GF-D8 (cell line): ENCODE measurements around the gene RBM26.
A peak's percentile ranks its signal among the peaks of the same experiment; 100 is the strongest.
"Not testable (repeated sequence)": the region's sequence is repeated elsewhere in the genome, so short reads cannot be mapped to it uniquely, and the experiment has no call there.

ENCODE experiments used
- DNase-seq: peaks from one replicate; lab custom pipeline; 2025; lab: John Stamatoyannopoulos, UW

Gene RBM26

DNA sequence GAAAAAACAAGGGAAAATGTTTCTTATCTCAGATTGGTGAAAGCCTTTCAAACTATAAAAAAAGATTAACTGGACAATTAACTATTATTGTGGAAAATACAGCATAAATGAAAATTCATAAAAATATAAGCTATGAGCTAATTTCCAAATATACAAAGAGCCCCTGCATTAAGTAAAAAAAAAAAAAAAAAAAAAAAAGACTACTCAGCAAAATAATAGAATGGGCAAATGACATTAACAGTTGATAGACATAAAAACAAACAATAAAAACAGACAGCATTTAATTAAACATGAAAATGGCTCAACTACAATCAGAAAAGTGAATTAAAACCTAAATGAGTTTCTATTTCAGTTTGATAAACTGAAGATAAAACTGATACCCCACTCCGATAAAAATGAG is 77.5 kb downstream of the RBM26 start:
- DNase-seq = no peak

DNA sequence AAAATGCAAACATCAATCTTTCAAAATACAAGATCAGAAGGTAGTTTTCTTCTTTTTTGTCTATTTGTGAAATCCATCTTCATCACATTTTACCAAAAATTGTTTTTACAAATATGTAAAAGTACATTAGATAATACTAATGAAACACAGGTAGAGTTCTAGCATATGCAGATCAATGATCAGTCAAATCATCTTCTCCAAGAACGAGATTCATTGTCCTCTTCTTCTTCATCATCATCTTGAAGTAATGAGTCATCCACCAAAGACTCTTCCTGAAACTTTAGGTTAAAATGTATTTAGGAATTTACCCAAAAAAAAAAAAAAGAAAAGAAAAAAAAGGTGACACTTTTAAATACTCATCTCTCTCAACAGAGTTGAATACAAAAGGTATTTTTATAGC is 85.6 kb downstream of the RBM26 start:
- no peak for DNase-seq

DNA sequence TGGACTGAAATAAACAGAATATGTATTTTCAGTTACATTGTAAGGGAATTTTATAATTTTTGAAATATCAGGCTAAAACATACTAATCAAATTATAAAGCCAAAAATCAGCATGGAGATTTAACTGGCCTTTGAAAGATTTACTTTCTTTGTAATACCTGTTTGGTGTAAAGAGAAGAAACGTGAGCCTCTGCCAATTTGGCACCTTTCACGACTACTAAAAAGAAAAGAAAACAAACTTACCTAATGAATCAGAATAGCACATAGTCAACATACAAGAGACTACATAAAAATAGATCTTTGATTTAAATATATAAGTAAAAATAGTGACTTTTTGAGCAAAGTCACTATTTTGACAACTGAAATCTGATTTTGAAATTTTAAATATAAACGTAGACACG is 87.4 kb downstream of the RBM26 start:
- DNase-seq = no peak

DNA sequence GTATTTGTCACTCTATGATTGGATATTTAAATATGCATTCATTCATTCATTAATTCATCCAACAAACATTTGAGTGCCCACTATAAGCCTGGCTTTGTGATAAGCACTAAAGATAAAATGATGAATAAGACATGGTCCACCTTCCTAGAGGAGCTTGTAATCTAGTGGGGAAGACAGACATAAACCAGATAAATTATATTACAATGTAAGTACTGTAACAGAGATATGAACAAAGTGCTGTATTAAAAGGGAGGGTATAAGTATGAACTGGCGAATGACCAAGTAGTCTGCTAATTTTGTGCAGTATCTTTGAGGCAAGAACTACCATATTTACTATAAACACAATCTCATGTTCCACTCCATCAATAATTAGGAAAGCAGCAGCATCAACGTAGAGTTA is 88.2 kb downstream of the RBM26 start:
- DNase-seq = no peak

DNA sequence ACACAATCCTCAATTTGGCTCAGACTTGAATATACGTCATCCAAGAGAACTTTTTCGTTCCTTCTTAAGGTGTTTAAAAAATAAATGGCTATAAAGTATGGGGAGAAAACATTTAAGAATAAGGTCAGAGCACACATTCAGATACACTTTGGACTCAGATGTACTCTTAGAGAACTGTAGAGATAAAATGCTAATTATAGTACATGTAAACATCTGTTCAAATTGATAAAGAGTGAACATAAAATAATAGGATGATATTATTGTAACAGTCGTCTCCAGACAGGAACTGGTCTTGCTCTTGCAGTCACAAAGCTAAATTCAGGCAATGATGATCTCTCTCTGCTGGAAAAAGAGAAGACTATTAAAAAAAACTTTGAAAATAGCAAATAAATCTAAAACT is 91.4 kb downstream of the RBM26 start:
- no peak for DNase-seq

DNA sequence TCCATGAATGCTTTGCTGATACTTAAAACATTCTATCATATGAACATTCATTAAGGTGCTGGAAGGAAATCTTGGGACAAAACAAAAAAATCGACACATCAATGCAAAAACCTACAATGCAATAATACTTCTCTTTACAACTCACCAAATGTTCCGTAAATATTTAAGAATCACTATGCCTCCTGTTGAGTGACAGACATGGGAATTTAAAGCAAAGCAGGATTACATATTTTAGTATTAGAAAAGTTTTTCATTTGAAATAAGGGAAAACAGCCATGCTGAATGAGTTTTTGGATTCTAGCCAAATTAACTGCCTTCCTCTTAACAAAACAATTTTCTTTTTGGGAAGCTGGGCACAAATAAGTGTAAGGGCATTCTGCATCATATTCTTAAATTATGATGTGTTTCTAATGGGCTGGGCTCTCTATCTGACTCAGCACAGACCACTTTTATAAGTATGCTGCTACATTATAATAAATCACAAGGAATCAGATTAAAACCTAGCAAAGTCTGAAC is 93.7 kb downstream of the RBM26 start:
- DNase-seq = no peak

DNA sequence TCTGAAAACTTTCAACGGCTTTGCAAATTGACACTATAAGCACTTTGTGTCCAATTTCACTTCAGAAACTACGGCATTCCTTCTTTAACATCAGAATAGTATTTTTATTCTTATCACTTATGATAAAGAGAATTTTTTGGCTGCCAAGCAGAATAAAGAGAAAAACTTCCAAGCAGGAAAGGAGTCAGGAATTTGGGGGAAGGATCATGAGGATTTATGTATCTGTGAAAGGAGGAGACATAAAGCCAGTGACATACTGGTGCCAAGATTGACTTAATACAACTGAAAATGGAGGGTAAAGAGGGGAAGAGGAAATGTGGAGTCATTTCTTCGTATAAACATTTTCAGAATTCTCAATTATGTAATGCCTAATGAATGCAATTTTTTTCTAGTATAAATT is 94.7 kb downstream of the RBM26 start:
- no peak for DNase-seq

DNA sequence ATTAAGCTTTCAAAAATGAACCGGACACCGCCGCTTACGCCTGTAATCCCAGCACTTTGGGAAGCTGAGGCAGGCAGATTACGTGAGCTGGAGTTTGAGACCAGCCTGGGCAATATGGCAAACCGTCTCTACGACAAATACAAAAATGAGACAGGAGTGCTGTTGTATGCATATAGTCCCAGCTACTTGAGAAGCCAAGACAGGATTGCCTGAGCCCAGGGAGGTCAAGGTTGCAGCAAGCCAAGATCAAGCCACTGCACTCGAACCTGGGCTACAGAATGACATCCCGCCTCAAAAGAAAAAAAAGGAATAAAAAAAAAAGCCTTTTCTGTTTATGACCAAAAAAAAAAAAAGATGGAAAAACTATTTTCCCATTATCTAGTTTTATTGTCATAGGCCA is 96.4 kb downstream of the RBM26 start:
- no peak for DNase-seq

DNA sequence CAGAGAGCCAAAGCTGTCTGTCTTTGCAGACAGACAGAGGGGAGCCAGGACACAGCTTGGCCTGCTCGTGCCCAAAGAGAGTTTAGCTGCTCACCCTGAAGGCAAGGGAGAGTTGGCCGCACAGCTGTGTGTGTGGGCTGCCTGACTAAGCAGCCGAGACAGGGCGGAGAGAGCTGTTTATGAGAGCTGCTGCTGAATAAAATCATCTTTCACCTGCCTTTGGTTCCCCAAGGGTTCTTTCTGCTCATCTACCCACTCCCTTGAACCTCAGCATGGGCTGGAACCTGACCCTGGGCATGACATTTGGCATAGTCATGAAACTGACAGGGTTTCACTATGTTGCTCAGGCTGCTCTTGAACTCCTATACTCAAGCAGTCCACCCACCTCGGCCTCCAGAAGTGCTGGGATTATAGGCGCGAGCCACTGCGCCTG is 98.2 kb downstream of the RBM26 start:
- DNase-seq = no peak

DNA sequence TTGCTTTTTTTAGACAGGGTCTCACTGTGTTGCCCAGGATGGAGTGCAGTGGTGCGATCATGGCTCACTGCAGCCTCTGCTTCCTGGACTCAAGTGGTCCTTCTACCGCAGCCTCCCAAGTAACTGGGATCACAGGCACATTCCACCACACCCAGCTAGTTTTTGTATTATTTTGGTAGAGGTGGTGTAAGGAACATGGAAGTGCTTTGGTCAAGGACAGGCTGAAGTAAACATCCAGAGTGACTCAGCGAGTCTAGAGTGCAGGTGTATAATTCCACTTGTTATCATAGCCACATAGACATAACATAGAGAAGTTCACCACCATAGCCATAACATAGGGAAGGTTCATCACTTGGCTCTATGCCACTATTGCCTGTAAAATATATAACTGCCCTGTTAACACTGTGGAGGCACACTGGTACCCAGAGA is 98.6 kb downstream of the RBM26 start:
- DNase-seq = no peak

DNA sequence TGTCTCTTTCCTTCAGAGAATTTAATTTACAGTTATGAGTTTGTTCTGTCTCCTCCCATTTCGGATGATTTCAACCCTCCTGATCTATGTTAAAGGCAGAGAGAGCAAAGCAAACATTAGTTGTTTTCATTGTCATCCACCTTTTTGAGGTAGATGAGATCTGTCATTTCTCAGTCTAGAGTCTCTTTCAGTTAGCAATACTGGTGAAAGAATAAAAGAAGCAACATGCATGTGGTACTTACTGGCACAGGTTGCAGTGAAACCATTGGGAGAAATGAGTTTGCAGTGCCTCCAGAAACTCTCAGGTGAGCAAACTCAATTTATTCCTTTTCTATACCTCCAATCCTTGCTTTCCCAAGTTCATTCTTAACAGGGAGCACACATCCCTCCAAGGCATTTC is 99.4 kb downstream of the RBM26 start:
- DNase-seq = no peak

DNA sequence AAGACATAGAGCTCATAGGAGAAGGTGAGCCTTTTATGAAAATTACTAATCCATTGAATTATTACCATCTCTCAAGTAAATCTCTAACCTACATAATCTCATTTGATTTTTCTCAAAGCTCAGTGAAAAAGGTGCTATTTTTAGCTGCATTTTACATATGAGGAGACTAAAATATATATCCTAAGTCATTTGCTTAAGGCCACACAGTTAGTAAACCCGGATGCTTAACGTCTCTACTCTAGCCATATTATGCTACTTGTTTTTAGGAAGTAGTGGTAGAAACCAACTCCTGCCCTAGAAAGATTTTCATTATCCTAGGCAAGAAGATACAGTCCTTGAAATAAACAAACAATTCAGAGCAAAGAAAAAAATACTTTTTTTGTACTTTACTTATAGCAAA is 108.9 kb downstream of the RBM26 start:
- DNase-seq = no peak

DNA sequence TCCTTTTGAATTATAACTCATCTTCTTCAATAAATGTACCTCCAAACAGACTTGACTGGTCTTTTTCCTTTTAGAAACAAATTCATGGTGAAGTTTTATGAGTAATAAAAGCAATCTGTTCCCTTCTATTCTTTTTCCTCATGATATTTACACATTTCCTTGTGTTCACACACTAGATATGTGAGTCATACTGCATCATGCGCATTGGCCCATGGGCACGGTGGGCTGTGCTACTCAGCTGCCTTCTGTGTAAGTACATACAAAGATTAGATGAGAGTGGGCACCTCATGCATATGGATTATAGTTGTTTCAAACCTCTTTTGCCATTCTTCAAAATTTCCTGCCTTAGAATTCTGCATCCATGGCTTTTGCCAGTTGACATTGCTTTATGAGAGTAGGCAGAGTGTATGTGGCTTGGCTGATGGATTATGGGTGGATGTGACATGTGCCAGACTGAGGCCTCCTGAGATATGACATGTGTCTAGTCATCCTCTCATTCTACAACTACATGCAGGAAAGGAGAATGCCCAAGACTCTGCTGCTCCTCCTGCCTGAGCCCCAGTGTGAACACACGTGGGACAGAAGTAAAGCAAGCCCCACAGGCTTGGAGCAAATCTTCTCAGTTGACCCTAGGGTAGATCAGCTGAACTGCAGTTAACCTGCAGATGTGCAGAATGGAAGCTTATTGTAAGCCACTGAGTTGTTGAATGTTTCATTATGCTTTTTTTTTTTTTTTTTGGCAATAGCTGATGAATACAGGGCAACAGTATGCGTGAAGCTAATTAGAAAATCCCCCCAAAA is 109.9 kb downstream of the RBM26 start:
- DNase-seq = no peak

DNA sequence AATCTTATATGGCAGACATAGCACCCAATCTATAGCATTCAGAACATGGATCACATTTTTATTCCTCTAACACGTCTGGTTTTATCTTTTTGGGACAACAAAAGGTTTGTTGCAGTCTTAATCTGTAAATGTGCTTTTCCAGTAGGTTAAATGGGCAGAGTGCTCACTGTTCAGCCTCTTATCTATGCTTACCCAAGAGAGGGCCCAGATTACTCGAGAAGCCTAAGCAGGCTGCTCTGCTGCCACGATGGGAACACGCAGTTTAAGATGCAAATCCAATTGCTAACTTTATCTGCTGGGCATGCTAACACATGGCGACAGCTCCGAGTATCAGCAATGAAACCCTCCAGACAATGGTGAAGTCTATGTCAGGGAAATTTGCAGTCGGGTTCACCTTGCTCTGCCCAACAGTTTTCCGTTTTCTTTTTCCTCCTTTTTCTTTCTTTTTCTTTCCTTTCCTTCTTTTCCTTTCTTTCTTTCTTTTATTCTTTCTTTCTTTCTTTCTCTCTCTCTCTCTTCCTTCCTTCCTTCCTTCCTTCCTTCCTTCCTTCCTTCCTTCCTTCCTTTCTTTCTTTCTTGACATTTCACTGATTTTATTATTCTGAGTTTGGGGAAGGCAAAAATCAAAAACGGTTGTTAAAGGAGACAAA is 115.3 kb downstream of the RBM26 start:
- no peak for DNase-seq

DNA sequence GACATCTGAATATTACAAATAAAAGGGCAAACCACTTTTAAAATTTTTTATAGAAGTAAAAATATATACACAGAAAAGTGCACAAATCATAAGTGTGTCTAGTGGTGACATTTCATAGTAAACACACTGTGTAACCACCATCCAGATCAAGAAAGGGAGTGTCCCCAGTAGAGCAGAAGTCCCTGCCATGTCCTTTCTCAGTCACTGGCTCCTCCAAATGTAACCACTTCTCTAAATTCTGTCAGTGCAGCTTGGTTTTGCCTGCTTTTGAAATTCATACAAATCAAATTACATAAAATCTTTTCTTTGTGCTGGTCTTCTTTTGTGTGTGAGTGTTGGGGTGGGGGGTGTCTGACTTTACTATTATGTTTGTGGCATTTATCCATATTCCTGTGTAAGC is 116.5 kb downstream of the RBM26 start:
- DNase-seq = no peak

DNA sequence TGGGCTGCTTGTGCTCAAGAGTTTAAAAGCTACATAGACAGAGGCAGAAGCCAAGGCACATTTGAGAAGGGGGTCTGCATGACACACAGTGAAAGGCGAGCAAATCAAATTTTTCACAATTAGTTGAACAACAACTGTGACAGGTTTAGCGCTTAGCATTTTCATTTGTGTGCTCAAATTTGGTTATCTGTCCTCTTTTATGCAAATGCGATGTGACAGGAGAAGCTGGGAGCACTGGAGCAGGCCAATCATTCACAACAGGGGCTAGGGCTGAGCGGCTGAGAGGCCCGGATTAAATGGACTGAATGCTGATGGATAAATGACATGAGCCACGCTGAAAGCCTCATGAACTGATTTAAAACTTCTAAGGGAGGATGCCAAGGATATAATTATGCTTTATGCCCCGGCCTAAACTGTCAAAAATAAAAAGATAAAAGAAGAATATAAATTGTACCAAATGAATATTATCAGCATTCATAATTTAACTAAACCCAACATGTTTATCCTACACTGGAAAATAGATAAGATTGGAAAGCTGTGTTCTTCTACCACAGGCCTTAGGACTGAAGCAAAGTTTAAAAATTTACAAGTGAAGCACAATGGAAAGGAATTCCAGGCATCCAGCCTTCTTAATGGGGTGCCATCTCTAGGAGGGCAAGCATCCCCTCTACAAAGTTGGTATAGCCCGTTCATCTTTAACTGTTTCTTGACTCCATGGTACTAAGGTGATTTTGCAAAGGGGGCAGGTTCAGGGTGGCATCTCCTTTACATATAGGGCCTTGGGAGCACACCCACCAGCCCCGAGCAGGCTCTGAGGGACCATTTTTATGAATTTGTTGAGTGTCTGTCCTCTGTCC is 117.9 kb downstream of the RBM26 start:
- no peak for DNase-seq

DNA sequence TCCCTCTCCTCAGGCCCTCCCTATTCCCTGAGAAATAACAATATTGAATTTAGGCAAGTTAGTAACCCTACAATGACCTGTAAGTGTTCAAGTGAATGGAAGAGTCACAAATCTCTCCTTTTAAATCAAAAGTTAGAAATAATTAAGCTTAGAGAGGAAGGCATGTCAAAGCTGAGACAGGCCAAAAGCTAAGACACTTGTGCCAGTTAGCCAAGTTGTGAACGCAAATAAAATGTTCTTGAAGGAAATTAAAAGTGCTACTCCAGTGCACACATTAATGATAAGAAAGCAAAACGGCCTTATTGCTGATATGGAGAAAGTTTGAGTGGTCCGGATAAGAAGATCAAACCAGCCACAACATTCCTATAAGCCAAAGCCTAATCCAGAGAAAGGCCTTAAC is 120.9 kb downstream of the RBM26 start:
- no peak for DNase-seq

DNA sequence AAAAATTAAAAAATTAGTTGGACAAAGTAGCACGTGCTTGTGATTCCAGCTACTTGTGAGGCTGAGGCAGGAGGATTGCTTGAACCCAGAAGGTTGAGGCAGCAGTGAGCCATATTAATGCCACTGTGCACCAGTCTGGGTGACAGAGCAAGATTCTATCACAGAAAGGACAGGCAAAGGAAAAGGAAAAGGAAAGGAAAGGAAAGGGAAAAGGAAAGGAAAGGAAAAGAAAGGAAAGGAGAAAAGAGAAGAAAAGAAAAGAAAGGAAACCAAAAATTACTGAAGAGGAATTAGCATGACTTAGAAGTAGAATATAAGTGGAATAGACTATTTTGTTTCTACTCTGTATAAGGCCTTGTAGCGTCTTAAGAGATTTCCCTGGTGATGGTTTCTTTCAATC is 122.3 kb downstream of the RBM26 start:
- no peak for DNase-seq

DNA sequence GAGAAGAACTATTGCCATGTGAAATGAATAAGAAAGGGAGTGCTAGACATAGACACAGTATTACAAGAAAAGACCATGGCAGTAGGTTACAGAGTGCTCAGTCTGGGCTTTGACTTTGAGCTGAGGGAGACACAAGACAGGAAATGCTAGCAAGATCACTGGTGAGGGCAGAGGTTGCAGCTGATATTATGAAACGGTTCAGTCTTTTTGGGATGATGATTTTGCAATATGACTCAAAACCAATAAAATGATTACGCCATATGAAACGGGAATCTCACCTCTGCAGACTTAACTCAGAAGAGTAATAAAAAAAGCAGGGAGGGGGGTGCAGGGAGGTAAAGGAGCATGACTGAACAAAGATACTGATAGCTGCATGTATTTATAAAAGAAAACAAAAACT is 123.1 kb downstream of the RBM26 start:
- peak; percentile 58 for DNase-seq

DNA sequence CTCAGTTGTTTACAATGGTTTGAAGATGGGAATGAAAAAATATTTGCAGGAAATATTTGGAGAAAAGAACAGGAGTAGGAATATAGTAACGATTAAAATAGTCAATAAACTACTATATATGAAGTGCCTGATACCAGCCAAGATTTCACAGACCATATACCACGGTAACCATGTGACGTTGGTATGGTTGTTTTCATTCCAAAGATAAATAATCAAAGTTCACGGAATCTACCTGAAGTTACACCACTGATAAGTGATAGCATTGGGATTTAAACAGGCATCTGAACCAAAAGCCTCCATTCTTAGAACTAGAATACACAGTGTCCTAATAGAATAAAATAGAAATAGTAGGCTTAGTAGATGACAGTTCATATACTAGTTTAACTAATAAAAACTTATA is 123.5 kb downstream of the RBM26 start:
- DNase-seq = no peak

DNA sequence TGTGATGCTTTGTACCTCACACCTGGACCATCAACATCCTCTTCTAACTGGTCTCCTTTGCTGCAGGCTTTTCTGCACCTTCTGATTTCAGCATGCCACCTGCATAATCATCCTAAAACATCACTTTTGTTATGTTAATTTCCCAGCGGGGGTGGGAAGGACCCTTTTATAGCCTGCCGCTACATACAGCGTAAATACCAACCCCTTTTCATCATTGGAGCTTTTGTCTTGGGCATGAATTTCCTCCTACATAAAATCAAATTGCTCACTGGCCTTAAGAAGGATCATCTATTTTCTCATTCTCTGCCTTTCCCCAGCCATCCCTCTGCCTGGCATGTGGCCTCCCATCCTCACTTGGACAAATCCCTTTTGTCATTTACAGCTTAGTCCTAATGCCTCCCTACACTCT is 124.7 kb downstream of the RBM26 start:
- no peak for DNase-seq

DNA sequence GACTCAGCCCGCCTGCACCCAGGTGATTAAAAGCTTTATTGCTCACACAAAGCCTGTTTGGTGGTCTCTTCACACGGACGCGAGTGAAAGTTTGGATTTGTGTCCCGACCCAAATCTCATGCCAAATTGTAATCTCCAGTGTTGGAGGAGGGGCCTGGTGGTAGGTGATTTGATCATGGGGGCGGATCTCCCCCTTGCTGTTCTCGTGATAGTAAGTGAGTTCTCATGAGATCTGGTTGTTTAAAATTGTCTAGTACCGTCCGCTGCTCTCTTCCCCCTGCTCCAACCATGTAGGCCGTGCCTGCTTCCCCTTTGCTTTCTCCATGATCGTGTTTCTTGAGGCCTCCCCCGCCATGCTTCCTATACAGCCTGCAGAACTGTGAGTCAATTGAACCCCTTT is 126.3 kb downstream of the RBM26 start:
- not testable (repeated sequence) for DNase-seq

DNA sequence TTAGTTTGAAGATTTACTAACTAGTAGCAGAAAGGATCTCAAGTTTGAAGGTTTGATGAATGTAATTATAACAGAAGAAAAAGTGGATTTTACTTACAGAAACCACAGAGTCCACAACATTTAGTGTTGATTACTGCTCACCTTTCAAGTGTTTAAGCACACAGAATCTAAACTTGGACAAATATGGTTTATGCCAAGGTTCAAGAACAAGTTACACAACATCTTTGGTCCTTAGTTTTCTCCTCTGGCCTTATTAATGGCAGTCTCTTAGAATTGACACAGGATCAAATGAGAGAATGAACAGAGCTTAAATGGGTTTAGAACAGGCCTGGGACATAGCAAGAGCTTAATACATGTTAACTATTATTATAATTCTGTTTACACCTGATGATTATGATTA is 133.0 kb downstream of the RBM26 start:
- no peak for DNase-seq
